GM12878 (cell line): ENCODE results near the gene INF2. TPM values are rescaled to one million over a fixed set of nuclear protein-coding genes. Genes with fewer than 3 reads are reported as not detected.
A peak's percentile ranks its signal among the peaks of the same experiment; 100 is the strongest.

ENCODE experiments used
- ATAC-seq: fragments of 200-7000 bp; cut with Tn5 transposase; 3 replicates; pipeline ENCODE4 v1.9.1; 2020; ENCODE audit warnings: mild to moderate bottlenecking, moderate library complexity
- BruUV-seq: library from RNA; stranded (reverse); fragments of 400-500 nt; replicated peaks from 2 replicates; lab custom pipeline; 2021; lab: Mats Ljungman, UMichigan
- CTCF ChIA-PET: fragments of 300-600 bp; sonication (Branson Sonifier 250); formaldehyde crosslinking; extraction: SDS; loops from one replicate; lab custom pipeline; 2021; ENCODE audit warnings: inconsistent platforms; lab: Yijun Ruan, JAX
- POLR2A ChIA-PET: fragments of 350-600 bp; formaldehyde crosslinking; extraction: SDS; loops from one replicate; lab custom pipeline; 2021; ENCODE audit warnings: inconsistent platforms; lab: Charles Lee
- RAD21 ChIA-PET: fragments of 300-600 bp; sonication (Branson Sonifier 250); formaldehyde crosslinking; loops from one replicate; lab custom pipeline; 2023; ENCODE audit warnings: antibody characterized with exemption; ENCODE audit not compliant: unreplicated experiment; lab: Charles Lee
- SMC1A ChIA-PET: fragments of 300-600 bp; sonication (Branson Sonifier 250); formaldehyde crosslinking; loops from one replicate; lab custom pipeline; 2023; ENCODE audit not compliant: unreplicated experiment, uncharacterized antibody; lab: Charles Lee
- DNase-seq: peaks from one replicate; pipeline ENCODE4 v3.0.0-alpha.2; 2011; ENCODE audit warnings: low read depth, low spot score
- FAIRE-seq: peaks from 3 replicates; lab custom pipeline; 2011; peaks lifted over from hg19 to GRCh38; lab: Jason Lieb, UNC
- H2AFZ ChIP-seq: 2 replicates; pipeline ENCODE4 v1.6.0; 2011; ENCODE audit warnings: low read depth, low read length, control low read depth; ENCODE audit not compliant: control insufficient read depth
- H3K27ac ChIP-seq: 2 replicates; pipeline ENCODE4 v1.5.1; 2011; ENCODE audit warnings: control low read depth; ENCODE audit not compliant: control insufficient read depth, insufficient read depth
- H3K27me3 ChIP-seq, 2 experiments: replicated peaks in 1 of 2; 2 replicates each; pipeline versions ENCODE4 v1.6.0 to v1.6.1; 2011; ENCODE audit warnings: low read length in 1 of 2; ENCODE audit not compliant: control insufficient read depth in 2 of 2, insufficient read depth in 2 of 2
- H3K36me3 ChIP-seq, 2 experiments: 2 replicates each; pipeline ENCODE4 v1.5.1; 2011; ENCODE audit warnings: low read length in 1 of 2; ENCODE audit not compliant: control insufficient read depth in 2 of 2, insufficient read depth in 2 of 2
- H3K4me1 ChIP-seq: 2 replicates; pipeline ENCODE4 v1.6.1; 2011; ENCODE audit warnings: mild to moderate bottlenecking, low read length, moderate library complexity, mixed read lengths; ENCODE audit not compliant: control insufficient read depth, insufficient read depth
- H3K4me2 ChIP-seq: 2 replicates; pipeline ENCODE4 v1.6.0; 2011; ENCODE audit warnings: control low read depth; ENCODE audit not compliant: control insufficient read depth, insufficient read depth
- H3K4me3 ChIP-seq: fragments of 200-600 bp; sonication (generic); 2 replicates; pipeline ENCODE4 v1.5.1; 2016
- H3K79me2 ChIP-seq: 2 replicates; pipeline ENCODE4 v1.6.0; 2011; ENCODE audit warnings: low read length; ENCODE audit not compliant: control insufficient read depth, insufficient read depth
- H3K9ac ChIP-seq: 2 replicates; pipeline ENCODE4 v1.8.0; 2011; ENCODE audit warnings: low read length, control low read depth, mixed read lengths; ENCODE audit not compliant: control insufficient read depth, insufficient read depth
- H3K9me3 ChIP-seq: replicated peaks from 3 replicates; pipeline ENCODE4 v1.5.1; 2011; ENCODE audit warnings: mild to moderate bottlenecking, low read length; ENCODE audit not compliant: control insufficient read depth, insufficient read depth
- H4K20me1 ChIP-seq: 2 replicates; pipeline ENCODE4 v1.6.0; 2011; ENCODE audit not compliant: control insufficient read depth, insufficient read depth
- BCL11A ChIP-seq: IDR thresholded peaks from 2 replicates; pipeline ENCODE4 v1.6.1; 2011; ENCODE audit warnings: low read depth, low read length
- BCL3 ChIP-seq: IDR thresholded peaks from 2 replicates; pipeline ENCODE4 v1.6.1; 2011; ENCODE audit warnings: borderline replicate concordance, low read depth, mild to moderate bottlenecking, moderate library complexity, low read length; ENCODE audit not compliant: insufficient read depth, poor library complexity, severe bottlenecking
- DPF2 ChIP-seq: fragments of 450-650 bp; IDR thresholded peaks from 2 replicates; pipeline ENCODE4 v1.6.1; 2017; ENCODE audit warnings: mild to moderate bottlenecking
- FOS ChIP-seq: IDR thresholded peaks from 3 replicates; pipeline ENCODE4 v1.6.1; 2011; ENCODE audit warnings: borderline replicate concordance; ENCODE audit not compliant: insufficient read length; ENCODE audit errors: extremely low read depth
- KDM1A ChIP-seq: fragments of 200-600 bp; sonication (generic); IDR thresholded peaks from 2 replicates; pipeline ENCODE4 v1.6.1; 2016; ENCODE audit warnings: borderline replicate concordance
- KLF5 ChIP-seq: fragments of 450-650 bp; IDR thresholded peaks from 2 replicates; pipeline ENCODE4 v1.6.1; 2014; ENCODE audit warnings: mild to moderate bottlenecking; ENCODE audit not compliant: partially characterized antibody
- MYB ChIP-seq: fragments of 150-350 bp; IDR thresholded peaks from 2 replicates; pipeline ENCODE4 v1.6.1; 2014; ENCODE audit warnings: mild to moderate bottlenecking, low read depth, low read length, borderline replicate concordance
- MYC ChIP-seq: IDR thresholded peaks from 2 replicates; pipeline ENCODE4 v1.6.1; 2011; ENCODE audit warnings: mild to moderate bottlenecking, low read length, moderate library complexity, inconsistent platforms; ENCODE audit not compliant: insufficient read depth, insufficient replicate concordance, insufficient read length, severe bottlenecking
- NFIC ChIP-seq: IDR thresholded peaks from 2 replicates; pipeline ENCODE4 v1.6.1; 2012; ENCODE audit warnings: low read depth, mild to moderate bottlenecking, inconsistent platforms, low read length, moderate library complexity
- NFXL1 ChIP-seq: fragments of 450-650 bp; IDR thresholded peaks from 2 replicates; pipeline ENCODE4 v1.6.1; 2017; ENCODE audit warnings: antibody characterized with exemption, mild to moderate bottlenecking, borderline replicate concordance
- PRDM15 ChIP-seq: fragments of 450-650 bp; formaldehyde crosslinking; IDR thresholded peaks from 2 replicates; pipeline ENCODE4 v1.4.0; 2020; ENCODE audit warnings: mild to moderate bottlenecking, moderate library complexity
- RFX5 ChIP-seq: IDR thresholded peaks from 2 replicates; pipeline ENCODE4 v1.6.1; 2011; ENCODE audit warnings: low read depth, low read length, improper control_type of control experiment
- WGBS: methylation state at CpG from one replicate; pipeline ENCODE4 v1.1.6; 2016; ENCODE audit warnings: low lambda C conversion rate; ENCODE audit not compliant: insufficient replicate concordance, insufficient coverage; ENCODE audit errors: missing lambda C conversion rate; 5-methylcytosine and 5-hydroxymethylcytosine counted together
- in situ Hi-C: fragments of 300-500 bp; cut with MboI; formaldehyde crosslinking; loops from 9 replicates; pipeline ENCODE4 v1.14.3; 2018; ENCODE audit warnings: mixed read lengths
- intact Hi-C: fragments of 100-400 bp; cut with micrococcal nuclease; formaldehyde crosslinking; loops from one replicate; pipeline ENCODE4 v1.14.2; 2022; ENCODE audit not compliant: unreplicated experiment
- polyA plus RNA-seq, 11 experiments: library from polyadenylated mRNA; depleted of rRNA in 4 of 11; unstranded in 6 of 11; stranded (reverse) in 5 of 11; fragments of >200 nt; fragmentation: Nextera tagmentation in 4 of 11; fragmentation: Illumina TruSeq in 1 of 11; extraction: Ambion mirVana in 4 of 11; extraction: Trizol in 1 of 11; gene quantifications; 1 replicate in 1 of 11; 2 replicates in 10 of 11; pipeline versions ENCODE4 v1.2.1 to v1.2.3, GENCODE V29; 2011 to 2016; ENCODE audit warnings: inconsistent platforms in 2 of 11, missing spikeins in 2 of 11, low read depth in 1 of 11
- total RNA-seq, 4 experiments: library from RNA; depleted of rRNA in 3 of 4; stranded (reverse); fragments of >200 nt in 3 of 4; fragmentation: Illumina TruSeq in 1 of 4; extraction: Trizol in 1 of 4; gene quantifications; 2 replicates each; pipeline versions ENCODE4 v1.2.1 to v1.2.3, GENCODE V29; 2013 to 2021

INF2 gene
- total and polyA plus RNA-seq, 10 of the 15 experiments (the other 5 are each of a cell fraction or from before 2014, with no cell fraction given): 0.72 to 43.2 (median 8.3) TPM

DNA sequence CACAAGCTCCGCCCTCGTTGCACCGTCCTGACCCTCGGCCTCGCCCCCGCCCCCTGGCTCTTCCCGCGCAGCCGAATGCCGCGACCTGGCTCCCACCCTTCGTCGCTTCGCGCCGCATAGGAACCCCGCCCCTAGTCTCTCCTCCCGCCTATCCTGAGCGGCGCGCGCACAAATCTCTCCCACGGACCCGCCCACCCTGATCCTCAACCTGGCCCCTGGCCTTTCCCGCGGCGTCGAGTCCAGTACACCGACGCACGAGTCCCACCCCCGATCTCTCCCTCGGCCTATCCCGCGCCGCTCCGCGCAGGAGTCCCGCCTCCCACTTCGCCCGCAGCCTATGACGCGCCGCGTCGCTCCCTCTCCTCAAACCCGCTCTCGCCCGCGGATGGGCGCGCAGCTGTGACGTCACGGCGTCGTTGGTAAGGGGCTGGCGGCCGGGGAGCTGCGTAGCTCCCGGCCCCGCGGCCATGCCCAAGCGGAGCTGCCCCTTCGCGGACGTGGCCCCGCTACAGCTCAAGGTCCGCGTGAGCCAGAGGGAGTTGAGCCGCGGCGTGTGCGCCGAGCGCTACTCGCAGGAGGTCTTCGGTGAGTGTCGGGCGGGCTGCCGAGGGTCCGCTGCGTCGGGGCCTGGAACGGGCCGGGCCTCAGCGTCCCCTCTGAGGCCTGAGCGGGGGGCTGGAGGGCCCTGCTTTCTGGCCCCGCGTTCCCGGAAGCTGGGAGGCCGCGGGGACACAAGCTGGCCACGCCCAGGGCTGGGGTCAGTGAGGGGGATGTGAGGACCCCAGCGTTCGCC is 63.5 kb downstream of the INF2 start, which contains the start of gene SIVA1 (continued):
- TF ChIP-seq FOS (peak; percentile 35), RFX5 (peak; percentile 69), NFXL1 (no peak), MYC (peak; percentile 22), MYB (no peak), DPF2 (peak; percentile 59; the same call in 1 of the 2 replicates), BCL3 (no peak)

DNA sequence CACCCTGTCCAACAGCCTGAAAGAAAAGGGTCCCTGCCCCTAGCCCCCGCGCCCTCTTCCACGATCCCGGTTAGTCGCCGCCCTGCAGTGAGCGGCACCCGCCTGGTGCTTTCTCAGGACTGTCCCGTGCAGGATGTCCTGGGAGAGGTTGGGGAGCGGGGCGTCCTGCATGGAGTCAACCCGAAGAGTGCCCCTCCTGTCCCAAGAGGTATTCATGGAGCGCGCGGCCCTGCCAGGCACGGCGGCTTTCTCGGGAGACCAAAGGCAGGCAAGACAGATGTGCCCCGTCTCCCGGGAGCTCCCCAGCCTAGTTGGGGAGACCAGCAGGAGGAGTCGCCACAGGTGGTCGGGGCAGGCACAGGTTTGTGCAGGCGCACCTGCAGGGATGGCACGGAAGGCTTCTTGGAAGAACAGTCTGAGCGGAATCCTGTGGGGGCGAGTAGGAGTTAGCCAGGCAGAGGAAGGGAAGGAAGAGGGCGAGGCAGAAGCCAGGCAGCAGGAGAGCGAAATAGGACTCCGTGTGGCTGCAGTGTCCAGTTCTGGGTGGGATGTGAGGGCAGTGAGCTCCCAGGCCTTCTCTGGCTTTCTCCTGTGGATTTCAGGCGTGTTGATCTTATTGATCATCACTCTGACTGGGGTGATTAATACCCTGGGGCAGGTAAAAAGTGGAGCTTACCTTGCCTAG is 64.3 kb downstream of the INF2 start:
- 5% methylated on average over 30 of the region's 30 CpGs for WGBS
- POLR2A ChIA-PET: interaction anchor here (0.6 to 1.4 kb wide), 4 partner anchors 11 to 312 kb away, joined by 3 to 5 read pairs (median 4); partner anchors contain the start of genes CDCA4 and GPR132

More for the DNA sequence above, 64.3 kb downstream of the INF2 start:
- TF ChIP-seq NFIC (no peak), KDM1A (no peak), PRDM15 (no peak), KLF5 (no peak), BCL11A (no peak)
- peaks cover 2 to 13% of the 10 kb centered on the region in 2 experiments; a peak in 3 of 4 replicates for H3K36me3 ChIP-seq
- H2AFZ ChIP-seq: 0 out of 2 replicates have a peak overlapping the region, but pooled peaks have one; percentile 40
- FAIRE-seq (no peak), ATAC-seq (no peak), DNase-seq (no peak)
- CTCF ChIA-PET: interaction anchor here (1.0 to 2.4 kb wide), 7 partner anchors 15 to 676 kb away, joined by 3 to 13 read pairs (median 4); no protein-coding TSS in a partner anchor
- SMC1A ChIA-PET: interaction anchor here (0.9 to 1.4 kb wide), 3 partner anchors 9 to 16 kb away, joined by 3 to 5 read pairs (median 3); no protein-coding TSS in a partner anchor
- peak overlapping the region; percentile 94 for H3K4me3 ChIP-seq
- no peaks in the 10 kb centered on the region; the same call in 2 of the 3 replicates for H3K9me3 ChIP-seq
- peak overlapping the region; percentile 92 for H3K9ac ChIP-seq
- H3K27me3 ChIP-seq: no peaks in the 10 kb centered on the region
- H3K27ac ChIP-seq: peak overlapping the region; percentile 77
- in situ Hi-C loops (no loop called here), intact Hi-C loops (no loop called here)
- no peaks in the 10 kb centered on the region for H4K20me1 ChIP-seq
- H3K79me2 ChIP-seq: peaks cover 31% of the 10 kb centered on the region
- RAD21 ChIA-PET: interaction anchor here (1.5 to 1.8 kb wide), 2 partner anchors 11 to 16 kb away, joined by 6 to 8 read pairs; no protein-coding TSS in a partner anchor
- BruUV-seq: no TSS peak
- H3K4me2 ChIP-seq: peak overlapping the region; percentile 82
- H3K4me1 ChIP-seq: peaks cover 17% of the 10 kb centered on the region
